Kidney epithelial cell (primary cell): ENCODE measurements around the gene LMAN2. TPM values are rescaled to one million over a fixed set of nuclear protein-coding genes. Genes with fewer than 3 reads are reported as not detected.
A peak's percentile ranks its signal among the peaks of the same experiment; 100 is the strongest.
"Not testable (repeated sequence)": the region's sequence is repeated elsewhere in the genome, so short reads cannot be mapped to it uniquely, and the experiment has no call there.

Source experiments
- DNase-seq: peaks from one replicate; pipeline ENCODE4 v3.0.0-alpha.2; 2010; ENCODE audit warnings: low read depth
- H3K27me3 ChIP-seq: 2 replicates; pipeline ENCODE4 v1.6.0; 2011; ENCODE audit warnings: low read length; ENCODE audit not compliant: control insufficient read depth, insufficient read depth
- H3K36me3 ChIP-seq: 2 replicates; pipeline ENCODE4 v1.5.1; 2011; ENCODE audit warnings: low read length; ENCODE audit not compliant: control insufficient read depth, insufficient read depth
- H3K4me3 ChIP-seq: 2 replicates; pipeline ENCODE4 v1.5.1; 2011; ENCODE audit warnings: low read depth, mild to moderate bottlenecking, control low read depth, low read length
- total RNA-seq: library from RNA; depleted of rRNA; stranded (reverse); fragments of >200 nt; gene quantifications from 2 replicates; pipeline ENCODE4 v1.2.3, GENCODE V29; 2015
- TF ChIP-seq, protein P1 (sequence below): IDR thresholded peaks from 2 replicates; pipeline ENCODE4 v1.5.1; 2011; ENCODE audit warnings: mild to moderate bottlenecking, moderate library complexity, low read length, control low read depth, inconsistent platforms; ENCODE audit not compliant: insufficient read depth, poor library complexity, severe bottlenecking

Gene LMAN2
- total RNA-seq, 1 donor from 2014 or later, result 308 TPM

DNA sequence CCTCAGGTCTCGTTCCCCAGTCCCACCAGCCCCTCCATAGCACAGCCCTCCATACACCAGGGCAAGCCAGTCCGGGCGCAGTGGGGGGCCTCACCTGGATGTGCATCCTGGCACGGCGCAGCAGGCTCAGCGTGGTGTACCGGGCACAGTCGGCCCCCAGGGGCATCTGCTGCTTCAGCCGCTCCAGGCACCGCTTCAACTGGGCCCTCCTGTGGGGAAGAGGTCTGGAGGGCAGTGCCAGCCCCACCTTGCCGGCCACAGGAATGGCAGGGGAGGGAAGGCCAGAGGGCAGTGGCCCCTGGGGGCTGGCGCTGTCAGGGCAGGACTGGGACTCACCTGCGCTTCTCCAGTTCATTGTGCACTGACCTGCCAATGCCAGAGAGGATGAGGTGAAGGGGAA is 41.1 kb downstream of the LMAN2 start:
- H3K4me3 ChIP-seq, result peak overlapping the region; percentile 46
- TF ChIP-seq, protein P1, sequence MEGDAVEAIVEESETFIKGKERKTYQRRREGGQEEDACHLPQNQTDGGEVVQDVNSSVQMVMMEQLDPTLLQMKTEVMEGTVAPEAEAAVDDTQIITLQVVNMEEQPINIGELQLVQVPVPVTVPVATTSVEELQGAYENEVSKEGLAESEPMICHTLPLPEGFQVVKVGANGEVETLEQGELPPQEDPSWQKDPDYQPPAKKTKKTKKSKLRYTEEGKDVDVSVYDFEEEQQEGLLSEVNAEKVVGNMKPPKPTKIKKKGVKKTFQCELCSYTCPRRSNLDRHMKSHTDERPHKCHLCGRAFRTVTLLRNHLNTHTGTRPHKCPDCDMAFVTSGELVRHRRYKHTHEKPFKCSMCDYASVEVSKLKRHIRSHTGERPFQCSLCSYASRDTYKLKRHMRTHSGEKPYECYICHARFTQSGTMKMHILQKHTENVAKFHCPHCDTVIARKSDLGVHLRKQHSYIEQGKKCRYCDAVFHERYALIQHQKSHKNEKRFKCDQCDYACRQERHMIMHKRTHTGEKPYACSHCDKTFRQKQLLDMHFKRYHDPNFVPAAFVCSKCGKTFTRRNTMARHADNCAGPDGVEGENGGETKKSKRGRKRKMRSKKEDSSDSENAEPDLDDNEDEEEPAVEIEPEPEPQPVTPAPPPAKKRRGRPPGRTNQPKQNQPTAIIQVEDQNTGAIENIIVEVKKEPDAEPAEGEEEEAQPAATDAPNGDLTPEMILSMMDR, result no peak
- DNase-seq, result no peak
- H3K36me3 ChIP-seq, result peaks cover 1% of the 10 kb centered on the region
- H3K27me3 ChIP-seq, result no peaks in the 10 kb centered on the region

- H3K4me3 ChIP-seq, result no peak overlapping the region
- TF ChIP-seq, protein P1, result peak; percentile 96
- peaks cover 1% of the 10 kb centered on the region for H3K36me3 ChIP-seq
- DNase-seq, result no peak
- no peaks in the 10 kb centered on the region for H3K27me3 ChIP-seq
Measured at GRCh38 chr5:177309351-177310191, 41.9 kb downstream of the LMAN2 start.

DNA sequence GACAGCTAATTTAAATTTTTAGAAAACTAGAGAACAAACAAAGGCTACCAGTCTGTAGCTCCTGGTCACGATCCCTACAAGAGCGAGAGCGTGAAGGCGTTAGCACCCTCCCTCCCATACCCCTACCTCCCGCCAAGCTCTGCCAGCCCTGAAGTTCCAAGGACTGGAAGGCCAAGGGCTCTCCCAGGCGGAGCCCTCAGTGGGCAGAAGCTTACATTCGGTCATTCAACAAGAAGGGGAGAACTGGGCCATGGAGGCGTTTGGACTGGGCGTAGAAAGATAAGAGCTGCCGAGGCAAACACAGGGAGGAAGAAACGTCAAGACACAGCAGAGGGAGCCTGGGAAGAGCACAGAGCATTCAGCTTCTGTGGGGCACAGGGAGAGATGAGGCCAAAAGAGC is 42.7 kb downstream of the LMAN2 start:
- Histone ChIP-seq H3K27me3 (no peaks in the 10 kb centered on the region), H3K4me3 (no peak overlapping the region), H3K36me3 (peaks cover 1% of the 10 kb centered on the region)
- DNase-seq, result no peak
- TF ChIP-seq, protein P1, result no peak

- TF ChIP-seq, protein P1, result no peak
- Histone ChIP-seq H3K4me3 (no peak overlapping the region), H3K27me3 (no peaks in the 10 kb centered on the region), H3K36me3 (peaks cover 1% of the 10 kb centered on the region)
- DNase-seq, result no peak
Measured at GRCh38 chr5:177307544-177308363, 43.7 kb downstream of the LMAN2 start.

DNA sequence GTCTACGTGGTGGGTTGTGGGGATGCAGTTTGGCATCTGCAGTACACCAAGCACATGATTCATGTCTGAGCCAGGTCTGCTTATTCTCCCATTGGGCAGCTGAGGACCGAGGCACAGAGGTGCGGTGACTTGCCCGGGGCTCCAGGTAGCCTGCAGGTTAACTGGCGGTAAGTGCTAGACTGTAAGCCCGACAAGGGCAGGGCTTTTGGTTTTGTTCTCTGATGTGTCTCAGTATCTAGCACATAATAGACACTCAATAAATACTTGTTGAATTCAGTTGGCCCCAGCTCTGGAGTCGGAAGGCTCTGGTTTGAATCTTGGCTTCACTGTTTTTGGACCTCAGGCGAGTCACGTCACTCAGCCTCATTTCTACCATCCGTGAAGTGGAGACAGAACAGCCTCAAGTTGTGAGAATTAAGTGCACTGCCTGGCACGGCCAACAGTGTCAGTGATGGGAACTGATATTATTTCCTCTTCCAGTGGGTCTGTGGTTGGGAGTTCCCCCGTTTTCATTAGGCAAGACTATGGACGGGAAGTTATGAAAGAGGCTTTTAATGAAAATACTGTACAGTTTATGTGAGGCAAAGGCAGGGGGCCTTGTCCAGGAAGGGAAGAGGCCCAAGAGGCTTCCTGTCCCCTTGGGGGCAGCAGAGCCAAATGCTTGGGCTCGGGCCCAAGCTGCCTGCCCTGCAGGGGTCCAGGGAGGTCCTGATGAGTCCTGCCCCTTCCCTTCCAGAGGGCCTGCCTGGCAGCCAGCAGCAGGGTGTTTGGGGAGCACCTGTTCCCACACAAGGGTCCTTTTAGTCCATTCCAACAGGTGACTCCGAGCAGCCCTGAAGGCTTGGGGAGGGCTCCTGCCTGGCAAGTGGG is 44.6 kb downstream of the LMAN2 start:
- DNase-seq, result no peak
- H3K27me3 ChIP-seq, result no peaks in the 10 kb centered on the region
- no peak overlapping the region for H3K4me3 ChIP-seq
- TF ChIP-seq, protein P1, result no peak
- H3K36me3 ChIP-seq, result peaks cover 1% of the 10 kb centered on the region

DNA sequence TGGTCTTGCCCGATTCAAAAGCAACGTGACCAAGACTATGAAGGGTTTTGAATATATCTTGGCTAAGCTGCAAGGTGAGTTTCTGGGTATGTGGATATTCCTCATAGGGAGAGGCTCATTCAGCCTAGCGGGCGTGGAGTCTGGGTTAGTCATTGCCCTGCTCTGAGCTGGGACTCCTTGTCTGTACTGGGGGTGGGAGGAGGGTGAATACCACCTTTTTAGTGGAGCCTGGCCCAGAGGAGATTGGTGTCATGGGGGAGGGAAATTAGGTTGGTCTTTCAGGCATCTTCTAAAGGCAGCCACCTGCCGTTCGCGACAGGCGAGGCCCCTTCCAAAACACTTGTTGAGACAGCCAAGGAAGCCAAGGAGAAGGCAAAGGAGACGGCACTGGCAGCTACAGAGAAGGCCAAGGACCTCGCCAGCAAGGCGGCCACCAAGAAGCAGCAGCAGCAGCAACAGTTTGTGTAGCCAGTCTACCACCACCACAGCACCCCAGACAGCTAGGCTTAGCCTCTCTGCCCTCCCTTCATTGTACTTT is 45.3 kb downstream of the LMAN2 start:
- DNase-seq, H3K4me3 ChIP-seq, H3K27me3 ChIP-seq, H3K36me3 ChIP-seq: not testable (repeated sequence)
